Smooth muscle cell of the brain vasculature (primary cell): ENCODE measurements around the gene LGALS7B.
"Not testable (repeated sequence)": the region's sequence is repeated elsewhere in the genome, so short reads cannot be mapped to it uniquely, and the experiment has no call there.

Source experiments
- DNase-seq: peaks from one replicate; pipeline ENCODE4 v3.0.0-alpha.2; 2012; ENCODE audit warnings: low read depth, low spot score

LGALS7B gene

GRCh38 chr19:38788478-38789243 lies at the start of gene LGALS7B:
Gene LGALS7B, plus strand, starts transcription at chr19:38789200. Its CDS starts 27 bp downstream, at chr19:38789227.
- no peak for DNase-seq

GRCh38 chr19:38739440-38740256 lies 49.4 kb upstream of the LGALS7B start:
- DNase-seq = no peak

- DNase-seq = no peak
Observed at GRCh38 chr19:38740257-38740592, 48.8 kb upstream of the LGALS7B start.

GRCh38 chr19:38740932-38741331 lies 48.1 kb upstream of the LGALS7B start:
- DNase-seq = no peak

GRCh38 chr19:38741670-38742069 lies 47.3 kb upstream of the LGALS7B start:
- no peak for DNase-seq

- DNase-seq = no peak
Observed at GRCh38 chr19:38742296-38742695, 46.7 kb upstream of the LGALS7B start.

GRCh38 chr19:38742906-38743305 lies 46.1 kb upstream of the LGALS7B start:
- no peak for DNase-seq

- DNase-seq = no peak
Observed at GRCh38 chr19:38743394-38744297, 45.4 kb upstream of the LGALS7B start.

GRCh38 chr19:38744298-38744681 lies 44.7 kb upstream of the LGALS7B start, which contains the start of gene CAPN12:
Gene CAPN12, minus strand, starts transcription at chr19:38744474. Its CDS starts 309 bp downstream, at chr19:38744165.
- DNase-seq = no peak

- DNase-seq = no peak
Observed at GRCh38 chr19:38744874-38745273, 44.1 kb upstream of the LGALS7B start.

- no peak for DNase-seq
Observed at GRCh38 chr19:38745316-38745715, 43.7 kb upstream of the LGALS7B start.

- not testable (repeated sequence) for DNase-seq
Observed at GRCh38 chr19:38753783-38754182, 35.2 kb upstream of the LGALS7B start.

GRCh38 chr19:38754196-38754595 lies 34.8 kb upstream of the LGALS7B start:
- not testable (repeated sequence) for DNase-seq

GRCh38 chr19:38759590-38760003 lies 29.4 kb upstream of the LGALS7B start:
- no peak for DNase-seq

GRCh38 chr19:38760805-38761517 lies 28.0 kb upstream of the LGALS7B start:
- not testable (repeated sequence) for DNase-seq

- not testable (repeated sequence) for DNase-seq
Observed at GRCh38 chr19:38761884-38762389, 27.1 kb upstream of the LGALS7B start.

- DNase-seq = no peak
Observed at GRCh38 chr19:38763795-38764220, 25.2 kb upstream of the LGALS7B start.

- DNase-seq = no peak
Observed at GRCh38 chr19:38765214-38765613, 23.8 kb upstream of the LGALS7B start.

GRCh38 chr19:38766276-38767047 lies 22.5 kb upstream of the LGALS7B start:
- no peak for DNase-seq

GRCh38 chr19:38769635-38770211 lies 19.3 kb upstream of the LGALS7B start:
- peak; percentile 45 for DNase-seq
